ENCODE results near the gene GPR85. TPM values are rescaled to one million over a fixed set of nuclear protein-coding genes. Genes with fewer than 3 reads are reported as not detected.

The GPR85 gene, protein sequence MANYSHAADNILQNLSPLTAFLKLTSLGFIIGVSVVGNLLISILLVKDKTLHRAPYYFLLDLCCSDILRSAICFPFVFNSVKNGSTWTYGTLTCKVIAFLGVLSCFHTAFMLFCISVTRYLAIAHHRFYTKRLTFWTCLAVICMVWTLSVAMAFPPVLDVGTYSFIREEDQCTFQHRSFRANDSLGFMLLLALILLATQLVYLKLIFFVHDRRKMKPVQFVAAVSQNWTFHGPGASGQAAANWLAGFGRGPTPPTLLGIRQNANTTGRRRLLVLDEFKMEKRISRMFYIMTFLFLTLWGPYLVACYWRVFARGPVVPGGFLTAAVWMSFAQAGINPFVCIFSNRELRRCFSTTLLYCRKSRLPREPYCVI
- not detected in 5 replicates for total RNA-seq (2022; extraction: Qiagen RNA extraction; ENCODE audit: low read depth)

GRCh38 chr7:113086431-113086888 is at the start of gene GPR85:
Gene GPR85, minus strand, starts transcription at chr7:113086827. Its CDS starts 2,106 bp downstream, at chr7:113084721.

GRCh38 chr7:113118074-113118959 is 31.7 kb upstream of the GPR85 start, which contains the start of gene SMIM30:
Gene SMIM30, minus strand, starts transcription at chr7:113118554. Its CDS starts 976 bp downstream, at chr7:113117578.

Other genes with a start within 250 kb of the GPR85 start
- 29.0 to 51.3 TPM (median 32.1 TPM) in 5 replicates for gene SMIM30, start 31.7 kb upstream of the GPR85 start, total RNA-seq (2022; extraction: Qiagen RNA extraction; ENCODE audit: low read depth)

Measured in A549 treated with ZK216348 at 1 μM for 4 hours (cell line).